ENCODE measurements around the gene CDC34.

The CDC34 gene

DNA sequence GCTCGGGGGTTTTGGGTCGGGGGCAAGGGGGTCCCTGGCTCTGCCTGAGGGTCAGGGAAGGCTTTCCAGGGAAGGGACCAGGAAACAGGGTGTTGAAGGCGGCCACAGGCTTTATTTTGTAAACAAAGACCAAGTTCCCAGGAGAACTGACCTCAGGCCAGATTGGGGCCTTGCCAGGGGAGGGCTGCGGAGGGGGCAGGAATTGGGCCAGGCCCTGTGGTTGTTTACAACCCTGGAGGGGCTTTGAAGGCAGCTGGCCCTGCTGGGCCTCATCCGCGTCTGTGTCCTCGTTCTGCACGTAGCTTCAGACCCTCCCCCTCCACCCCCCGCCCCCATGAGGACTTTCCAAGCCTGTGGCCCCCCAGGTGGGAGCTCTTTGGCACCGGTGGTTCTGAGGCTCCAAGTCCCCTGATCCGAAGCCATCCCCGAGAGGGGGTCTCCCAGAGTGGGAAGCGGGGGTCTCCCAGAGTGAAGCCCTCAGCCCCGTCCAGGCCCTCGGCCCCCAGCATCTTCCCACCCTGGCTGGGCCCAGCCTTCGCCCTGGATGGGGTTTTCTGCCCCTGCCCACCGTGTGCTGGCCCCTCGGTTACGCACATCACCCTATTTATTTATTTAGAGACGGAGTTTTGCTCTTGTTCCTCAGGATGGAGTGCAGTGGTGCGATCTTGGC lies 27.3 kb downstream of the CDC34 start:
- H3K4me2 ChIP-seq (ENCODE audit: low read length): no peak overlapping the region
- peaks cover 6% of the 10 kb centered on the region for H3K4me1 ChIP-seq (ENCODE audit: control insufficient read depth, insufficient read depth, low read length)
- H3K36me3 ChIP-seq (ENCODE audit: insufficient read depth, low read length): no peaks in the 10 kb centered on the region
- no peaks in the 10 kb centered on the region for H3K9me3 ChIP-seq (replicated peaks; ENCODE audit: low read length)
- H3K27me3 ChIP-seq (ENCODE audit: control insufficient read depth, insufficient read depth, low read length): no peaks in the 10 kb centered on the region
- H3K4me3 ChIP-seq (ENCODE audit: low read length): no peak overlapping the region
- no peak overlapping the region for H3K9ac ChIP-seq (ENCODE audit: low read depth, low read length)

GRCh38 chr19:560121-560520 lies 28.6 kb downstream of the CDC34 start:
- no peak overlapping the region for H3K4me3 ChIP-seq (ENCODE audit: low read length)
- H3K9ac ChIP-seq (ENCODE audit: low read depth, low read length): no peak overlapping the region
- no peaks in the 10 kb centered on the region for H3K9me3 ChIP-seq (replicated peaks; ENCODE audit: low read length)
- no peaks in the 10 kb centered on the region for H3K27me3 ChIP-seq (ENCODE audit: control insufficient read depth, insufficient read depth, low read length)
- H3K4me1 ChIP-seq (ENCODE audit: control insufficient read depth, insufficient read depth, low read length): peaks cover 6% of the 10 kb centered on the region
- H3K4me2 ChIP-seq (ENCODE audit: low read length): no peak overlapping the region
- H3K36me3 ChIP-seq (ENCODE audit: insufficient read depth, low read length): no peaks in the 10 kb centered on the region

GRCh38 chr19:566403-566802 lies 34.8 kb downstream of the CDC34 start:
- no peak overlapping the region for H3K4me3 ChIP-seq (ENCODE audit: low read length)
- H3K36me3 ChIP-seq (ENCODE audit: insufficient read depth, low read length): no peaks in the 10 kb centered on the region
- no peak overlapping the region for H3K4me2 ChIP-seq (ENCODE audit: low read length)
- H3K4me1 ChIP-seq (ENCODE audit: control insufficient read depth, insufficient read depth, low read length): peaks cover 4% of the 10 kb centered on the region
- H3K9me3 ChIP-seq (replicated peaks; ENCODE audit: low read length): no peaks in the 10 kb centered on the region
- no peaks in the 10 kb centered on the region for H3K27me3 ChIP-seq (ENCODE audit: control insufficient read depth, insufficient read depth, low read length)
- no peak overlapping the region for H3K9ac ChIP-seq (ENCODE audit: low read depth, low read length)

DNA sequence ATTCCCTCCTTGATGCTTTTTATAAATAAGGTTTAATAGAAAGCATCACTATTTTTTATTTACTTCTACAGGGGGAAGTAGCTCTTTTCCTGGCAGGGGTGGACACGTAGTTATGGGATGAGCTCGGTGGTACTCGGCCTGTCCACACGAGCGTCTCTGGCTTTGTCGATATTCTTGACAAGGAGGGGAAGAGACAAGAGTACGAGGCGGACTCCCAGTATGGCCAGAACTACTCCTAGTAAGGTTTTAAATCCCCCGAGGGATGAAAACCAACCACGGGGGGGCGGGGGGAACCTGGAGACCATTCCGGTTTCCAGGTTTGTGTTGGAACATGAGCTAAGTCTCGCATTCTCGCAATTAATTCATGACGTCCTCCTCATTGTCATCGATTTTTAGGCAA lies 35.3 kb downstream of the CDC34 start:
- Histone ChIP-seq H3K4me3 (ENCODE audit: low read length) (no peak overlapping the region), H3K4me1 (ENCODE audit: control insufficient read depth, insufficient read depth, low read length) (peaks cover 8% of the 10 kb centered on the region), H3K9me3 (replicated peaks; ENCODE audit: low read length) (no peaks in the 10 kb centered on the region), H3K36me3 (ENCODE audit: insufficient read depth, low read length) (no peaks in the 10 kb centered on the region), H3K4me2 (ENCODE audit: low read length) (no peak overlapping the region), H3K27me3 (ENCODE audit: control insufficient read depth, insufficient read depth, low read length) (no peaks in the 10 kb centered on the region), H3K9ac (ENCODE audit: low read depth, low read length) (no peak overlapping the region)

GRCh38 chr19:567296-567900 lies 35.8 kb downstream of the CDC34 start:
- H3K4me3 ChIP-seq (ENCODE audit: low read length): no peak overlapping the region
- H3K27me3 ChIP-seq (ENCODE audit: control insufficient read depth, insufficient read depth, low read length): no peaks in the 10 kb centered on the region
- H3K4me2 ChIP-seq (ENCODE audit: low read length): no peak overlapping the region
- no peak overlapping the region for H3K9ac ChIP-seq (ENCODE audit: low read depth, low read length)
- no peaks in the 10 kb centered on the region for H3K36me3 ChIP-seq (ENCODE audit: insufficient read depth, low read length)
- H3K4me1 ChIP-seq (ENCODE audit: control insufficient read depth, insufficient read depth, low read length): peaks cover 8% of the 10 kb centered on the region
- no peaks in the 10 kb centered on the region for H3K9me3 ChIP-seq (replicated peaks; ENCODE audit: low read length)

DNA sequence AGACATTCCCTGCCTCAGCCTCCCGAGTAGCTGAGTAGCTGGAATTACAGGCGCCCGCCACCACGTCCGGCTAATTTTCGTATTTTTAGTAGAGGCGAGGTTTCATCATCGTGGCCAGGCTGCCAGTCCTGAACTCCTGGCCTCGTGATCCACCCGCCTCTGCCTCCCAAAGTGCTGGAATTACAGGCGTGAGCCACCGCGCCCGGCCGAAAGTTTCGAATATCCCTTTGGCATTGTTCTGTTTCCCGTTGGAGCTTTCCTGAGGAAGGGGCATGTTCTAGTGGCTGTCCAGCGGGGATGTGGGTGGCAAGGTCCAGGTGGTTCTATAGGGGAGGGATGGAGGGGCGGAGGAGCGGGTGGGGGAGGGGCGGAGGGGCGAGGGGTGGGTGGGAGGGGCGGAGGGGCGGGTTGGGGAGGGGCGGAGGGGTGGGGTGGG lies 38.7 kb downstream of the CDC34 start:
- Histone ChIP-seq H3K9me3 (replicated peaks; ENCODE audit: low read length) (no peaks in the 10 kb centered on the region), H3K4me2 (ENCODE audit: low read length) (no peak overlapping the region), H3K4me1 (ENCODE audit: control insufficient read depth, insufficient read depth, low read length) (peaks cover 22% of the 10 kb centered on the region), H3K27me3 (ENCODE audit: control insufficient read depth, insufficient read depth, low read length) (no peaks in the 10 kb centered on the region), H3K9ac (ENCODE audit: low read depth, low read length) (no peak overlapping the region), H3K36me3 (ENCODE audit: insufficient read depth, low read length) (no peaks in the 10 kb centered on the region), H3K4me3 (ENCODE audit: low read length) (no peak overlapping the region)

- no peaks in the 10 kb centered on the region for H3K27me3 ChIP-seq (ENCODE audit: control insufficient read depth, insufficient read depth, low read length)
- H3K4me3 ChIP-seq (ENCODE audit: low read length): peak overlapping the region; percentile 90
- H3K36me3 ChIP-seq (ENCODE audit: insufficient read depth, low read length): no peaks in the 10 kb centered on the region
- no peaks in the 10 kb centered on the region for H3K9me3 ChIP-seq (replicated peaks; ENCODE audit: low read length)
- peak overlapping the region; percentile 74 for H3K9ac ChIP-seq (ENCODE audit: low read depth, low read length)
- H3K4me2 ChIP-seq (ENCODE audit: low read length): peak overlapping the region; percentile 89
- H3K4me1 ChIP-seq (ENCODE audit: control insufficient read depth, insufficient read depth, low read length): peaks cover 29% of the 10 kb centered on the region
Observed at GRCh38 chr19:570937-571565, 39.5 kb downstream of the CDC34 start.

- peak overlapping the region; percentile 74 for H3K9ac ChIP-seq (ENCODE audit: low read depth, low read length)
- no peaks in the 10 kb centered on the region for H3K36me3 ChIP-seq (ENCODE audit: insufficient read depth, low read length)
- peaks cover 34% of the 10 kb centered on the region for H3K4me1 ChIP-seq (ENCODE audit: control insufficient read depth, insufficient read depth, low read length)
- peak overlapping the region; percentile 90 for H3K4me3 ChIP-seq (ENCODE audit: low read length)
- H3K4me2 ChIP-seq (ENCODE audit: low read length): peak overlapping the region; percentile 89
- no peaks in the 10 kb centered on the region for H3K9me3 ChIP-seq (replicated peaks; ENCODE audit: low read length)
- no peaks in the 10 kb centered on the region for H3K27me3 ChIP-seq (ENCODE audit: control insufficient read depth, insufficient read depth, low read length)
Observed at GRCh38 chr19:571566-571974, 40.0 kb downstream of the CDC34 start.

- Histone ChIP-seq H3K9me3 (replicated peaks; ENCODE audit: low read length) (no peaks in the 10 kb centered on the region), H3K4me3 (ENCODE audit: low read length) (peak within 1 kb of the TSS; percentile 90), H3K27me3 (ENCODE audit: control insufficient read depth, insufficient read depth, low read length) (no peaks in the 10 kb centered on the region), H3K9ac (ENCODE audit: low read depth, low read length) (peak within 1 kb of the TSS; percentile 96), H3K4me1 (ENCODE audit: control insufficient read depth, insufficient read depth, low read length) (peaks cover 41% of the 10 kb centered on the region), H3K4me2 (ENCODE audit: low read length) (peak within 1 kb of the TSS; percentile 100), H3K36me3 (ENCODE audit: insufficient read depth, low read length) (peaks cover 4% of the 10 kb centered on the region)
Observed at GRCh38 chr19:572140-572742, 40.7 kb downstream of the CDC34 start, which contains the start of gene BSG. TSS of gene BSG (plus strand) at chr19:572596. CDS start at chr19:572635, 39 bp downstream.

GRCh38 chr19:572743-573518 lies 41.4 kb downstream of the CDC34 start:
- Histone ChIP-seq H3K9ac (ENCODE audit: low read depth, low read length) (peak overlapping the region; percentile 96), H3K4me2 (ENCODE audit: low read length) (peak overlapping the region; percentile 100), H3K4me3 (ENCODE audit: low read length) (peak overlapping the region; percentile 90), H3K9me3 (replicated peaks; ENCODE audit: low read length) (no peaks in the 10 kb centered on the region), H3K4me1 (ENCODE audit: control insufficient read depth, insufficient read depth, low read length) (peaks cover 43% of the 10 kb centered on the region), H3K27me3 (ENCODE audit: control insufficient read depth, insufficient read depth, low read length) (no peaks in the 10 kb centered on the region), H3K36me3 (ENCODE audit: insufficient read depth, low read length) (peaks cover 5% of the 10 kb centered on the region)

- H3K36me3 ChIP-seq (ENCODE audit: insufficient read depth, low read length): peaks cover 9% of the 10 kb centered on the region
- peak overlapping the region; percentile 90 for H3K4me3 ChIP-seq (ENCODE audit: low read length)
- H3K4me2 ChIP-seq (ENCODE audit: low read length): peak overlapping the region; percentile 100
- no peaks in the 10 kb centered on the region for H3K27me3 ChIP-seq (ENCODE audit: control insufficient read depth, insufficient read depth, low read length)
- H3K9me3 ChIP-seq (replicated peaks; ENCODE audit: low read length): no peaks in the 10 kb centered on the region
- H3K9ac ChIP-seq (ENCODE audit: low read depth, low read length): peak overlapping the region; percentile 96
- H3K4me1 ChIP-seq (ENCODE audit: control insufficient read depth, insufficient read depth, low read length): peaks cover 43% of the 10 kb centered on the region
Observed at GRCh38 chr19:573519-573825, 41.9 kb downstream of the CDC34 start.
